Measurements from ENCODE around the gene RTL10. TPM values are rescaled to one million over a fixed set of nuclear protein-coding genes. Genes with fewer than 3 reads are reported as not detected.
A peak's percentile ranks its signal among the peaks of the same experiment; 100 is the strongest.

RTL10 gene
- polyA plus RNA-seq, 1 of the 3 experiments (the other 2 are of a cell fraction): 7.8 TPM

- H2AFZ ChIP-seq (ENCODE audit: low read depth): no peak overlapping the region
- no peak overlapping the region for H3K4me3 ChIP-seq (ENCODE audit: low read depth in 2 of 2, low read length in 1 of 2)
- H3K9ac ChIP-seq: no peak overlapping the region
- H3K4me2 ChIP-seq: no peak overlapping the region
- no peaks in the 10 kb centered on the region for H3K36me3 ChIP-seq (replicated peaks in 1 of 2; ENCODE audit: control insufficient read depth in 1 of 2, insufficient read depth in 2 of 2, low read length in 1 of 2)
- no peaks in the 10 kb centered on the region for H3F3A ChIP-seq (replicated peaks; ENCODE audit: insufficient read depth)
- H3K9me3 ChIP-seq: no peaks in the 10 kb centered on the region
- 90% methylated on average over 8 of the region's 27 CpGs for WGBS (ENCODE audit: low lambda C conversion rate)
- no peak overlapping the region; a peak in 1 of 4 replicates for H3K27ac ChIP-seq (ENCODE audit: low read depth in 2 of 2, low read length in 1 of 2)
- H4K20me1 ChIP-seq (ENCODE audit: insufficient read depth): no peaks in the 10 kb centered on the region
- TF ChIP-seq YY1 (IDR thresholded peaks at IDR 0.05; ENCODE audit: low read depth): no peak
- TF ChIP-seq RXRA (IDR thresholded peaks at IDR 0.05; ENCODE audit: borderline replicate concordance, low read depth): no peak
- no peak for TF ChIP-seq ELF1 (IDR thresholded peaks at IDR 0.05)
- TF ChIP-seq PBX3 (IDR thresholded peaks at IDR 0.05): no peak
- no peak for TF ChIP-seq NRF1 (IDR thresholded peaks at IDR 0.05; ENCODE audit: low read depth, low read length)
- TF ChIP-seq FOXM1 (IDR thresholded peaks at IDR 0.05; ENCODE audit: low read depth): no peak
- TF ChIP-seq FOXJ3 (CRISPR knock-in tag; IDR thresholded peaks at IDR 0.05): no peak
- TF ChIP-seq TAF1 (IDR thresholded peaks at IDR 0.05; ENCODE audit: borderline replicate concordance, low read depth, low read length): no peak
- peaks cover 15% of the 10 kb centered on the region; the same call in 1 of the 2 replicates for H3K79me2 ChIP-seq (ENCODE audit: insufficient read depth)
- ChIA-PET CTCF (interaction anchor here (1.3 to 6.1 kb wide), 4 partner anchors 36 to 143 kb away, joined by 3 to 64 read pairs (median 5); no protein-coding TSS in a partner anchor), POLR2A (no interaction called here)
- H3K27me3 ChIP-seq (ENCODE audit: insufficient read depth): no peaks in the 10 kb centered on the region
- no peaks in the 10 kb centered on the region for H3K9me2 ChIP-seq
- peak; percentile 31 for DNase-seq
- peaks cover 12 to 24% of the 10 kb centered on the region in 2 experiments; a peak in 3 of 4 replicates for H3K4me1 ChIP-seq (ENCODE audit: control insufficient read depth in 1 of 2, insufficient read depth in 2 of 2, low read depth in 1 of 2, low read length in 1 of 2)
These were observed 19.8 kb upstream of the RTL10 start for GRCh38 chr22:19874307-19875060.

GRCh38 chr22:19873960-19874306, 19.3 kb upstream of the RTL10 start:
- Histone ChIP-seq H3K9ac (no peak overlapping the region), H3K36me3 (replicated peaks in 1 of 2; ENCODE audit: control insufficient read depth in 1 of 2, insufficient read depth in 2 of 2, low read length in 1 of 2) (no peaks in the 10 kb centered on the region), H2AFZ (ENCODE audit: low read depth) (no peak overlapping the region), H3F3A (replicated peaks; ENCODE audit: insufficient read depth) (no peaks in the 10 kb centered on the region), H4K20me1 (ENCODE audit: insufficient read depth) (no peaks in the 10 kb centered on the region), H3K27me3 (ENCODE audit: insufficient read depth) (no peaks in the 10 kb centered on the region), H3K4me2 (no peak overlapping the region), H3K27ac (ENCODE audit: low read depth in 2 of 2, low read length in 1 of 2) (no peak overlapping the region), H3K9me2 (no peaks in the 10 kb centered on the region), H3K4me3 (ENCODE audit: low read depth in 2 of 2, low read length in 1 of 2) (no peak overlapping the region), H3K4me1 (ENCODE audit: control insufficient read depth in 1 of 2, insufficient read depth in 2 of 2, low read depth in 1 of 2, low read length in 1 of 2) (peaks cover 9 to 22% of the 10 kb centered on the region in 2 experiments; a peak in 3 of 4 replicates), H3K79me2 (ENCODE audit: insufficient read depth) (peaks cover 11% of the 10 kb centered on the region; the same call in 1 of the 2 replicates), H3K9me3 (no peaks in the 10 kb centered on the region)
- WGBS (ENCODE audit: low lambda C conversion rate): 100% methylated on average over 2 of the region's 7 CpGs
- DNase-seq: peak; percentile 15
- ChIA-PET CTCF (interaction anchor here (1.3 to 6.1 kb wide), 3 partner anchors 36 to 143 kb away, joined by 3 to 64 read pairs (median 7); no protein-coding TSS in a partner anchor), POLR2A (no interaction called here)
- TF ChIP-seq IRF3 (IDR thresholded peaks at IDR 0.05; ENCODE audit: low read depth, low read length) (no peak), TEAD4 (IDR thresholded peaks at IDR 0.05; ENCODE audit: borderline replicate concordance, insufficient read depth) (no peak), RCOR1 (IDR thresholded peaks at IDR 0.05; ENCODE audit: low read length) (no peak), CHD2 (IDR thresholded peaks at IDR 0.05; ENCODE audit: low read length, partially characterized antibody) (no peak), FOSL2 (IDR thresholded peaks at IDR 0.05; ENCODE audit: borderline replicate concordance, low read depth) (no peak), ZBTB33 (IDR thresholded peaks at IDR 0.05; ENCODE audit: borderline replicate concordance, low read depth) (no peak), RAD21 (IDR thresholded peaks at IDR 0.05; ENCODE audit: low read length) (no peak), RFX5 (IDR thresholded peaks at IDR 0.05; ENCODE audit: low read length) (no peak), FOXM1 (IDR thresholded peaks at IDR 0.05; ENCODE audit: low read depth) (no peak), REST (IDR thresholded peaks at IDR 0.05; ENCODE audit: low read depth, low read length) (no peak), SMC3 (IDR thresholded peaks at IDR 0.05; ENCODE audit: low read depth, low read length) (no peak), RXRA (IDR thresholded peaks at IDR 0.05; ENCODE audit: borderline replicate concordance, low read depth) (no peak), EZH2phosphoT487 (IDR thresholded peaks at IDR 0.05; ENCODE audit: borderline replicate concordance, low read depth) (no peak), POLR2AphosphoS5 (IDR thresholded peaks at IDR 0.05; ENCODE audit: low read depth, low read length) (no peak)
